Gastrocnemius medialis (tissue), 4 donors: ENCODE results near the gene DRD3. TPM values are rescaled to one million over a fixed set of nuclear protein-coding genes. Genes with fewer than 3 reads are reported as not detected.

Experiments
- ATAC-seq, 2 donors: fragments of 150-250 bp; one replicate each; pipeline ENCODE4 v1.9.1; 2016
- DNase-seq, 2 donors: peaks; one replicate each; pipeline ENCODE4 v3.0.0-alpha.2; 2019
- H3K27ac ChIP-seq, 4 donors: fragments of 200-600 bp; sonication (generic); 1 replicate in 1 of 4; 2 replicates in 3 of 4; pipeline ENCODE4 v1.5.1; 2016 to 2018; ENCODE audit warnings: mild to moderate bottlenecking in 2 of 4, moderate library complexity in 1 of 4
- H3K27me3 ChIP-seq, 3 donors: fragments of 200-600 bp; sonication (generic) in 2 of 3; 1 replicate in 1 of 3; 2 replicates in 2 of 3; pipeline versions ENCODE4 v1.5.1 to v1.6.0; 2016 to 2019; ENCODE audit warnings: mild to moderate bottlenecking in 1 of 3, moderate library complexity in 1 of 3
- H3K36me3 ChIP-seq, 2 donors: fragments of 200-600 bp; sonication (generic) in 1 of 2; one replicate each; pipeline ENCODE4 v1.5.1; 2017 to 2018
- H3K4me1 ChIP-seq, 2 donors: fragments of 200-600 bp; sonication (generic) in 1 of 2; one replicate each; pipeline ENCODE4 v1.5.1; 2016 to 2017; ENCODE audit warnings: mild to moderate bottlenecking in 2 of 2
- H3K4me3 ChIP-seq, 4 donors: fragments of 200-600 bp; sonication (generic) in 3 of 4; 1 replicate in 1 of 4; 2 replicates in 3 of 4; pipeline ENCODE4 v1.5.1; 2016 to 2019; ENCODE audit warnings: mild to moderate bottlenecking in 2 of 4
- H3K9me3 ChIP-seq, 3 donors: fragments of 200-600 bp; sonication (generic) in 2 of 3; 1 replicate in 1 of 3; 2 replicates in 2 of 3; pipeline ENCODE4 v1.5.1; 2016 to 2019
- POLR2A ChIP-seq, 2 donors: fragments of 450-650 bp; IDR thresholded peaks; one replicate each; pipeline ENCODE4 v1.6.1; 2017; ENCODE audit warnings: antibody characterized with exemption in 2 of 2, mild to moderate bottlenecking in 2 of 2, moderate library complexity in 2 of 2
- in situ Hi-C, 4 donors: fragments of 200-750 bp; cut with MboI; loops; one replicate each; pipeline versions ENCODE4 v1.15.0 to v1.8.0; 2017; ENCODE audit warnings: low sequenced_read_pairs in 4 of 4
- intact Hi-C: fragments of 100-400 bp; cut with DNase I; formaldehyde crosslinking; loops from one replicate; pipeline ENCODE4 v1.15.1; 2023; ENCODE audit warnings: low total_unique reads
- total RNA-seq, 4 donors: library from RNA; depleted of rRNA; stranded (reverse); fragments of >200 nt; gene quantifications; one replicate each; pipeline versions ENCODE4 v1.1.0 to v1.2.3, GENCODE V29; 2016
- TF ChIP-seq, protein P1 (sequence below), 5 experiments: fragments of 450-650 bp in 3 of 5; fragments of 200-600 bp in 2 of 5; sonication (generic) in 2 of 5; IDR thresholded peaks in 4 of 5; conservative IDR thresholded peaks in 1 of 5; 1 replicate in 4 of 5; 2 replicates in 1 of 5; pipeline ENCODE4 v1.5.1; 2016 to 2019; ENCODE audit warnings: antibody characterized with exemption in 5 of 5, mild to moderate bottlenecking in 3 of 5, moderate library complexity in 3 of 5

DRD3 gene
- total RNA-seq, 4 donors from 2014 or later, result not detected

DNA sequence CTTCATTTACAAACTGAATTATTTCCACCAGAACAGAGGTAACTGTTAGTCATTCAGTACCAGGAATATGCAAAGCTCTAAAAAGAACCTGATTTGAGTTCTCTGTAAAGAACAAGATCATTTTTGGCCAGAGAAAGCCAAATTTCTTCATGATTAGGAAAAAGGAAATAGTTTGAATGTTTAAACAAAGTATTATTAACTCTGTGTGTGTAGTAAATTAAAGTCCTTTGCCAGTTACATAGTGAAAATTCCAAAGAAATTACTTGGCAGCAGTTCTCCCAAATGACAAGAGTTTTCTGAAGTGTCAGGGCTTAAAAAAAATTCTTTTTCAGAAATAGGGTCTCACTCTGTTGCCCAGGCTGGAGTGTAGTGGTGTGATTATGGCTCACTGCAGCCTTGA lies 97.8 kb downstream of the DRD3 start:
- intact Hi-C loops (no loop called here), in situ Hi-C loops (no loop called here)
- Histone ChIP-seq H3K9me3 (no peaks in the 10 kb centered on the region), H3K27ac (no peak overlapping the region), H3K4me1 (no peaks in the 10 kb centered on the region), H3K27me3 (no peaks in the 10 kb centered on the region), H3K36me3 (peaks cover 0 to 63% of the 10 kb centered on the region in 2 donors), H3K4me3 (no peak overlapping the region)
- DNase-seq (no peak), ATAC-seq (no peak)
- TF ChIP-seq POLR2A (IDR thresholded peaks at IDR 0.05), result no peak
- TF ChIP-seq, protein P1, sequence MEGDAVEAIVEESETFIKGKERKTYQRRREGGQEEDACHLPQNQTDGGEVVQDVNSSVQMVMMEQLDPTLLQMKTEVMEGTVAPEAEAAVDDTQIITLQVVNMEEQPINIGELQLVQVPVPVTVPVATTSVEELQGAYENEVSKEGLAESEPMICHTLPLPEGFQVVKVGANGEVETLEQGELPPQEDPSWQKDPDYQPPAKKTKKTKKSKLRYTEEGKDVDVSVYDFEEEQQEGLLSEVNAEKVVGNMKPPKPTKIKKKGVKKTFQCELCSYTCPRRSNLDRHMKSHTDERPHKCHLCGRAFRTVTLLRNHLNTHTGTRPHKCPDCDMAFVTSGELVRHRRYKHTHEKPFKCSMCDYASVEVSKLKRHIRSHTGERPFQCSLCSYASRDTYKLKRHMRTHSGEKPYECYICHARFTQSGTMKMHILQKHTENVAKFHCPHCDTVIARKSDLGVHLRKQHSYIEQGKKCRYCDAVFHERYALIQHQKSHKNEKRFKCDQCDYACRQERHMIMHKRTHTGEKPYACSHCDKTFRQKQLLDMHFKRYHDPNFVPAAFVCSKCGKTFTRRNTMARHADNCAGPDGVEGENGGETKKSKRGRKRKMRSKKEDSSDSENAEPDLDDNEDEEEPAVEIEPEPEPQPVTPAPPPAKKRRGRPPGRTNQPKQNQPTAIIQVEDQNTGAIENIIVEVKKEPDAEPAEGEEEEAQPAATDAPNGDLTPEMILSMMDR (IDR thresholded peaks at IDR 0.05 in 4 of 5, conservative IDR thresholded peaks at IDR 0.05 in 1 of 5), result no peak

DNA sequence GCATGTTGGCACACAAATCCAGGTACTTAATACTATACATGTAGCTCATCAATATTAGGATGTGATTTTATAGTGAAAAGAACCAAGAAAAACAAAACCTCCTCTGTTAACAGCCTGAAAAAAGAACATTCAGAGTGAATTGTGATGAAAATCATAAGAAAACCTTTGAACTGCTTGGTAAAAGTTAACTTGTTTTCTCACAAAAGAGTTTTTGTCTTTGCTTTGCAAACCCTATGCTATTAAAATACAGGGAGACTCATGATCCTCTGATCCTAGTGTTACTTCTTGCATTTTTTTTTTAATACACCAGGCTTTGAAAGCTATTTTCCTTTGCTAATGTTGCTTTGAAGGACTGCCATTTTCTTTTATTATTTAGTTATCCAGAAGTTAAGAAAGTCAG lies 98.7 kb downstream of the DRD3 start:
- TF ChIP-seq, protein P1 (IDR thresholded peaks at IDR 0.05 in 4 of 5, conservative IDR thresholded peaks at IDR 0.05 in 1 of 5), result no peak
- no peak for TF ChIP-seq POLR2A (IDR thresholded peaks at IDR 0.05)
- no peak for ATAC-seq
- peaks cover 0 to 63% of the 10 kb centered on the region in 2 donors for H3K36me3 ChIP-seq

DNA sequence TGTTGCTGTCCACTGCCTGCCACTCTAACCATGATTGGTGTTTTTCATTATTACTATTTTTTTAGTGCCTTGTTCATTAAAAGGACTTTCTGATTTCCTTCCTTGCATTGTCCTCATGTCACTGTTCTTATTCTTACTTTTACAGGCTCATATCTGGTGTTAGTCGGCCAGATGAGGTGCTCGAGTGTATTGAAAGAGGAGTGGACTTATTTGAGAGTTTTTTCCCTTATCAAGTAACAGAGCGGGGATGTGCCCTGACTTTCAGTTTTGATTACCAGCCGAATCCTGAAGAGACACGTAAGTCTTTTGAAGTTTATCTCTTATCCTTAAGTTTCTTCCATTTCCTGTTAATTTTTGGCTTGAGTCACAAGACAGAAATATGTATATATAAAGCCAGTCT lies 99.1 kb downstream of the DRD3 start:
- H3K36me3 ChIP-seq, result peaks cover 0 to 63% of the 10 kb centered on the region in 2 donors
- no peak for ATAC-seq

More for the DNA sequence above, 98.7 kb downstream of the DRD3 start:
- in situ Hi-C loops (no loop called here), intact Hi-C loops (no loop called here)
- Histone ChIP-seq H3K9me3 (no peaks in the 10 kb centered on the region), H3K4me3 (no peak overlapping the region), H3K27me3 (no peaks in the 10 kb centered on the region), H3K4me1 (no peaks in the 10 kb centered on the region), H3K27ac (no peak overlapping the region)
- no peak for DNase-seq

DNA sequence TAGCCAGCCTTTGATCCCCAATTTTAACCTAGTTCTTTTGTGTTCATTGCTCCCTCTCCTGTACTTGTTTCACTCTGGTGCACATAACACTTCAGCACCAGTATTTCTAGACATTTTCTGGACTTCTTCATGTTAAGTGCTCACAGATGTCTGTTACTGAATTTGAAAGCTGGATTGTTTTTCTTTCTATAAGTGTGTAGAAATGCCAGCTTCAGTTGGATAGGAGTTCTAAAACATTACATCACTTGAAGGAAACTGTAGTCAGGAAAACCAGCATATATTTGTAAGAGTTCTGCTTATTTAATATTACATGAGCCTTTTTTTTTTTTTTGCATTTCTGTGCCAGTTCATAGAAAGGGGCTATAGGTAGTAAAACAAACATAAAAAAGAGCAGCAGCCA lies 100.7 kb downstream of the DRD3 start:
- Histone ChIP-seq H3K27me3 (no peaks in the 10 kb centered on the region), H3K4me1 (no peaks in the 10 kb centered on the region), H3K9me3 (no peaks in the 10 kb centered on the region), H3K4me3 (no peak overlapping the region), H3K36me3 (peaks cover 0 to 68% of the 10 kb centered on the region in 2 donors), H3K27ac (no peak overlapping the region)
- DNase-seq (no peak), ATAC-seq (no peak)
- TF ChIP-seq POLR2A (IDR thresholded peaks at IDR 0.05), result no peak
- TF ChIP-seq, protein P1 (IDR thresholded peaks at IDR 0.05 in 4 of 5, conservative IDR thresholded peaks at IDR 0.05 in 1 of 5), result no peak
- in situ Hi-C loops, result no loop called here
- intact Hi-C loops, result no loop called here

More for the DNA sequence above, 99.1 kb downstream of the DRD3 start:
- H3K27ac ChIP-seq, result no peak overlapping the region
- TF ChIP-seq POLR2A (IDR thresholded peaks at IDR 0.05), result no peak
- TF ChIP-seq, protein P1 (IDR thresholded peaks at IDR 0.05 in 4 of 5, conservative IDR thresholded peaks at IDR 0.05 in 1 of 5), result no peak
- DNase-seq, result no peak
- in situ Hi-C loops, result no loop called here
- H3K4me1 ChIP-seq, result no peaks in the 10 kb centered on the region
- intact Hi-C loops, result no loop called here
- H3K27me3 ChIP-seq, result no peaks in the 10 kb centered on the region
- no peak overlapping the region for H3K4me3 ChIP-seq
- no peaks in the 10 kb centered on the region for H3K9me3 ChIP-seq

Other genes with a start within 250 kb of the DRD3 start
- 1 to 10 TPM in 3 of 4 donors, under 1 TPM in 1; 0.92 to 3.5 (median 2.3) TPM for gene ZDHHC23, start 231.0 kb downstream of the DRD3 start, total RNA-seq
- gene CCDC191, start 122.5 kb downstream of the DRD3 start, total RNA-seq, result under 1 TPM; 0.29 to 0.82 (median 0.42) TPM
- gene QTRT2, start 122.3 kb downstream of the DRD3 start, total RNA-seq, result 1 to 10 TPM; 3.3 to 7.1 (median 6.9) TPM
- under 1 TPM in 1 of 4 donors, not detected in 3; 0.09 TPM for gene ZNF80, start 58.5 kb upstream of the DRD3 start, total RNA-seq
- not detected for gene TIGIT, start 115.0 kb upstream of the DRD3 start, total RNA-seq